Measurements from ENCODE around the gene COL19A1. TPM values are rescaled to one million over a fixed set of nuclear protein-coding genes. Genes with fewer than 3 reads are reported as not detected.

The COL19A1 gene
- total RNA-seq, 2 donors from 2014 or later = 0.14 to 0.45 TPM

DNA sequence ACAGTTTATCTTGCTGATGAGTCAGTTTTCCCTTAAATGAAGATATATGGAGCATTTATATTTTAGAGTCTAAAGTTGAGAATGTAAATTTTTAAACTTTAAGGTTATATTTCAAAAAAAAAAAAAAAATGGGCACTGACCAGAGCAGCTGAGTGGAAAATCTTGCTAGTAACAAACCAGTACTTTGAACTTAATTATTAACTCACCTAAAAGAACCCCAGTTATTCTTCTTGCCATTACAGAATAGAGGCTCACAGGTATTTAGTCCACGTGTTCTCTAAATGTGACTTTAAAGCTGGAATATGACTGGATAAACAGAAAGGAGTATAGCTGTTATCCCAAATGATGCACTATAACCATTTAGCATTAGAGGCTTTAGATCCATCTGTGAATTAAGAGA lies 258.1 kb downstream of the COL19A1 start:
- no peak overlapping the region for H3K27ac ChIP-seq
- no peaks in the 10 kb centered on the region for H3K4me1 ChIP-seq (replicated peaks)
- no peak for DNase-seq (ENCODE audit: low spot score)
- WGBS = 72% methylated on average over 1 of the region's 1 CpG
- TF ChIP-seq, protein P1, sequence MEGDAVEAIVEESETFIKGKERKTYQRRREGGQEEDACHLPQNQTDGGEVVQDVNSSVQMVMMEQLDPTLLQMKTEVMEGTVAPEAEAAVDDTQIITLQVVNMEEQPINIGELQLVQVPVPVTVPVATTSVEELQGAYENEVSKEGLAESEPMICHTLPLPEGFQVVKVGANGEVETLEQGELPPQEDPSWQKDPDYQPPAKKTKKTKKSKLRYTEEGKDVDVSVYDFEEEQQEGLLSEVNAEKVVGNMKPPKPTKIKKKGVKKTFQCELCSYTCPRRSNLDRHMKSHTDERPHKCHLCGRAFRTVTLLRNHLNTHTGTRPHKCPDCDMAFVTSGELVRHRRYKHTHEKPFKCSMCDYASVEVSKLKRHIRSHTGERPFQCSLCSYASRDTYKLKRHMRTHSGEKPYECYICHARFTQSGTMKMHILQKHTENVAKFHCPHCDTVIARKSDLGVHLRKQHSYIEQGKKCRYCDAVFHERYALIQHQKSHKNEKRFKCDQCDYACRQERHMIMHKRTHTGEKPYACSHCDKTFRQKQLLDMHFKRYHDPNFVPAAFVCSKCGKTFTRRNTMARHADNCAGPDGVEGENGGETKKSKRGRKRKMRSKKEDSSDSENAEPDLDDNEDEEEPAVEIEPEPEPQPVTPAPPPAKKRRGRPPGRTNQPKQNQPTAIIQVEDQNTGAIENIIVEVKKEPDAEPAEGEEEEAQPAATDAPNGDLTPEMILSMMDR (IDR thresholded peaks at IDR 0.05) = no peak
- no peak for TF ChIP-seq POLR2A (IDR thresholded peaks at IDR 0.05)
- TF ChIP-seq POLR2AphosphoS5 (IDR thresholded peaks at IDR 0.05) = no peak
- H3K36me3 ChIP-seq = no peaks in the 10 kb centered on the region
- no peaks in the 10 kb centered on the region for H3K27me3 ChIP-seq (replicated peaks; ENCODE audit: insufficient read depth)
- intact Hi-C loops (cut with DNase I) = no loop called here
- H3K9me3 ChIP-seq = no peaks in the 10 kb centered on the region
- H3K4me3 ChIP-seq = no peak overlapping the region

DNA sequence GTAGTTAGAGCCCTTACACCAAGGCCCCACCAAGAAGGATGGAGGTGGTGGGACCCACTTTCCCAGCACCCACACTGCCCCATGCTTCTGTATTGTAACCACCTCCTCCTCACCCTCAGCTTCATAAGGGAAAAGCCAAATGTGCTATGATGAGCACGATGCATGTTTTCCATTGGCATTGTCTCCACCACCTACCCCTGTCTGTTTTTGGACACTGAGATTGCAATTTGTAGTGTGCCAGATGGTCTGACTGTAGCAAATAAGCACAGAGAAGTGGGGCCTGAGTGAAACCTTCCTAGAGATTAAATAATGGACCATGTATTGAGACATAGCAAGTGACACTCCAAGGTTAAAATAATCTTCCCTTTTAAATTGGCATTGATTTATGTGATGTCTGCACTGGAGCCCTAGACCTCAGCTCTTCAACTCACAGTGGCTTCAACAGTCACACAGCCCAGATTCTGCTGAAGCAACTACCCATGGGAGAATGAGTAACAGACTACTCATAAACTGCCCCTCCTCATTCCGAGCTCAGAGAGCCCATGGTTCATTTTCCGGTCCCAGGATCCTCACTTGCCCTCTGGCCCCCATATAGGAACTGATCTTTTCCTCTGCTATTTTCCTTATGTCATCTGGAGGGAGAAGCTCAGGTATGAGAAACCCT lies 258.7 kb downstream of the COL19A1 start:
- Histone ChIP-seq H3K4me3 (no peak overlapping the region), H3K36me3 (no peaks in the 10 kb centered on the region), H3K27ac (no peak overlapping the region), H3K4me1 (replicated peaks) (no peaks in the 10 kb centered on the region), H3K27me3 (replicated peaks; ENCODE audit: insufficient read depth) (no peaks in the 10 kb centered on the region), H3K9me3 (no peaks in the 10 kb centered on the region)
- no peak for DNase-seq (ENCODE audit: low spot score)
- TF ChIP-seq POLR2AphosphoS5 (IDR thresholded peaks at IDR 0.05) (no peak), POLR2A (IDR thresholded peaks at IDR 0.05) (no peak)
- TF ChIP-seq, protein P1 (IDR thresholded peaks at IDR 0.05) = no peak
- WGBS = 81% methylated on average over 3 of the region's 3 CpGs
- intact Hi-C loops (cut with DNase I) = no loop called here

DNA sequence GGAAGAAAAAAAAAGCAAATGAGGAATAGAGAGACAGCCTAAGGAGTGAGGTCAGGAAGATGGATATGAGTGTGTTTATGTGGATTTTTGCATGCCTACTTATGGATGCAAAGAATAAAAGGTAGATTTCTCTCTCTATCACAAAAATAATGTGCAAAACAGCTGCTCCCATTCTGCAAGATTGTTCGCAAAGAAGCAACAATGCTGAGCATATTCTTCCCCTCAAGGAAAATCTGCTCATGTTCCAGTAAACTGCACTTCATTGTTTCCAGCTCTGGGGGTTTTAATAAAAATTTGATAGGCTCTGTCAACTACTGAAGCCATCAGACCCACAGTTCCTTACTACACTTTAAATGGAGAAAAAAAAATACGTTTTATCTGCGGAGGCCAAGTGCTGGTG lies 259.2 kb downstream of the COL19A1 start:
- H3K4me3 ChIP-seq = no peak overlapping the region
- 74% methylated on average over 3 of the region's 3 CpGs for WGBS
- no peaks in the 10 kb centered on the region for H3K4me1 ChIP-seq (replicated peaks)
- TF ChIP-seq, protein P1 (IDR thresholded peaks at IDR 0.05) = no peak
- no peak for TF ChIP-seq POLR2AphosphoS5 (IDR thresholded peaks at IDR 0.05)
- no peak for TF ChIP-seq POLR2A (IDR thresholded peaks at IDR 0.05)
- intact Hi-C loops (cut with DNase I) = no loop called here
- DNase-seq (ENCODE audit: low spot score) = no peak
- H3K36me3 ChIP-seq = no peaks in the 10 kb centered on the region
- no peaks in the 10 kb centered on the region for H3K9me3 ChIP-seq
- H3K27me3 ChIP-seq (replicated peaks; ENCODE audit: insufficient read depth) = no peaks in the 10 kb centered on the region
- no peak overlapping the region for H3K27ac ChIP-seq

DNA sequence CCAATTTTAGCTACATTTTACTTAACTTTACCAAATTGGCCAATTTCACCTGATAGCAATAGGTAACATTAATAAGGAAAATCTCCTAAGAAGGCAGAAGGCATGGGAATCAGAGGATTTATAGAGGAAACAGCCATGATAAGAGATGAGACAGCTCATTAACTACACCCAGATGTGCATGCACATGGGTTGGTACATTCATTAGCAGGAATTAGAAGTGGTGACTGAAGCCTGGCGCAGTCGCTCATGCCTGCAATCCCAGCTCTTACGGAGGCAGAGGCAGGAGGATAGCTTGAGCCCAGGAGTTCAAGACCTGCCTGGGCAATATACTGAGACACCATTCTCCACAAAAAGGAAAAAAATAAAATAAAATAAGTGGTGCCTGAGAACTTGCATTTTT lies 263.0 kb downstream of the COL19A1 start:
- H3K4me3 ChIP-seq = no peak overlapping the region
- no peaks in the 10 kb centered on the region for H3K36me3 ChIP-seq
- no peaks in the 10 kb centered on the region for H3K9me3 ChIP-seq
- TF ChIP-seq, protein P1 (IDR thresholded peaks at IDR 0.05) = no peak
- TF ChIP-seq POLR2A (IDR thresholded peaks at IDR 0.05) (no peak), POLR2AphosphoS5 (IDR thresholded peaks at IDR 0.05) (no peak)
- H3K27ac ChIP-seq = no peak overlapping the region
- H3K4me1 ChIP-seq (replicated peaks) = no peaks in the 10 kb centered on the region
- DNase-seq (ENCODE audit: low spot score) = no peak
- no peaks in the 10 kb centered on the region for H3K27me3 ChIP-seq (replicated peaks; ENCODE audit: insufficient read depth)
- intact Hi-C loops (cut with DNase I) = no loop called here
- WGBS = 93% methylated on average over 3 of the region's 3 CpGs

DNA sequence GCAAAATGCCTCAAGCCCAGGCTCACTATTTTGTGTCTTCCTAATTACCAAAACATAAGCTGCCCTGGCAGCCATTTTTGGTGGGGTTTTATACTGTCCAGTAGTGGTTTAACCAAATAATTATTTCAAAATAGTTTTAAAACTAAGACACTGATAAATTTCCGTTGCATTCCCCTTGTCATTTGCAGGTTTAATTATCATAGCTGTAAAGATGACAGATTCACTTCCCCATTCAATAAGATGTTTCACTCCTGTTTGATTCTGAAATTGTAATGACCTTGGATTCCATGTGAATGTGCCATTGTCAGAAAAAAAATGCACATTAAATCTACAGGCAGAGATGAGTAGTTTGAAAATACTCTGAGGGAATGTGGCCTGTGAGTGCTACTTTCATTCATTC lies 264.5 kb downstream of the COL19A1 start:
- intact Hi-C loops (cut with DNase I) = no loop called here
- WGBS = 83% methylated on average over 1 of the region's 1 CpG
- H3K27me3 ChIP-seq (replicated peaks; ENCODE audit: insufficient read depth) = no peaks in the 10 kb centered on the region

More for the DNA sequence above, 264.5 kb downstream of the COL19A1 start:
- H3K27ac ChIP-seq = no peak overlapping the region
- no peak overlapping the region for H3K4me3 ChIP-seq
- H3K4me1 ChIP-seq (replicated peaks) = no peaks in the 10 kb centered on the region
- H3K36me3 ChIP-seq = no peaks in the 10 kb centered on the region
- H3K9me3 ChIP-seq = no peaks in the 10 kb centered on the region
- no peak for DNase-seq (ENCODE audit: low spot score)
- TF ChIP-seq POLR2A (IDR thresholded peaks at IDR 0.05) = no peak
- TF ChIP-seq, protein P1 (IDR thresholded peaks at IDR 0.05) = no peak
- no peak for TF ChIP-seq POLR2AphosphoS5 (IDR thresholded peaks at IDR 0.05)

Data from prostate gland (tissue), 2 donors.